ENCODE results near the gene FYB1.

The FYB1 gene

DNA sequence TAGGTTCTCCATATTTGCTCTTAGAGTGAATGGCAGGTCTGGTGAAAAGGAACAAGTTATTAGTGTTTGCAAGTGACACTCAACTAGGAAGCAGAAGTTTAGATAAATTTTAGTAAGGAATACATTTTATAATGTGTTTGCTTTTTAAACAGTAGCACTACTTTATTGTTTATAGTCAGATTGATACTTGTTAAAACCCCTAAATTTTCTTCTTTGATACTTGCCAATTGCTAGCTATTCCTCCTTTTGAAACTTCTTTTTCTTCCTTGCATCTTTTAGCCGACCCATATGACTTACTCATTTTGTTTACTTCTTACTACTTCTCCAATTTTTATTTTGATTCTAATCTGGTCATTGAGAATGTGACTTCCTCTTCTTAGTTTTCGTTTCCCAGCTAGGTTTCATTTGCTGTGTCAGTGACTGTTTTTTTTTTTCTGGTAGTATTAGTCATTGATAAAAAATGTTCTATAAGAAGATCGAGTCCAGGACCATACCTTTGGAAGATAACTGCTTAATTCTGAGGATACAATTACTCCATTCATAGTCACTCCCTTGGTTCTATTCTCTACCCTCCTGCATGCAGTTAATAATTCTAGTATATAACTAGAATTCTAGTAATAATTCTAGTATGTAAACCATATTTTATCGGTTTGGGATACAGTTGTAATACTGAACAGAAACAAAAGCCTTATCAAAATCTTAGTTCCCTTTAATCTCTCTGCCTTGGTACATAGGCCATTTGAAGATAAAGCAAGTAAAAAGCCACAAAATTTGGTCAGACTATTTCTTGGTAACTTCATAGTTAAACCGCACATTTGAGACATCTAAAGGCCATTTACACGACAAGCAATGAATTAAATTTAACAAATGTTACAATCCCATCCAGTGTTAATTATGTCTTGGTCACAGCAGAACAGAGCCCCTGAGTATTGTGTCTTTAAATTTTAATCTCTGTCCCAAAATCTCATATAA lies 142.3 kb downstream of the FYB1 start:
- no peak for DNase-seq

- DNase-seq, result no peak
These were observed 143.1 kb downstream of the FYB1 start for GRCh38 chr5:39076101-39076756.

- DNase-seq, result peak; percentile 92
These were observed 145.1 kb downstream of the FYB1 start, which contains the start of gene RICTOR for GRCh38 chr5:39074017-39074814. Gene RICTOR (minus strand): TSS chr5:39074399. CDS start chr5:39074377, 22 bp downstream.

- no peak for DNase-seq
These were observed 145.7 kb downstream of the FYB1 start for GRCh38 chr5:39073767-39074016.

DNA sequence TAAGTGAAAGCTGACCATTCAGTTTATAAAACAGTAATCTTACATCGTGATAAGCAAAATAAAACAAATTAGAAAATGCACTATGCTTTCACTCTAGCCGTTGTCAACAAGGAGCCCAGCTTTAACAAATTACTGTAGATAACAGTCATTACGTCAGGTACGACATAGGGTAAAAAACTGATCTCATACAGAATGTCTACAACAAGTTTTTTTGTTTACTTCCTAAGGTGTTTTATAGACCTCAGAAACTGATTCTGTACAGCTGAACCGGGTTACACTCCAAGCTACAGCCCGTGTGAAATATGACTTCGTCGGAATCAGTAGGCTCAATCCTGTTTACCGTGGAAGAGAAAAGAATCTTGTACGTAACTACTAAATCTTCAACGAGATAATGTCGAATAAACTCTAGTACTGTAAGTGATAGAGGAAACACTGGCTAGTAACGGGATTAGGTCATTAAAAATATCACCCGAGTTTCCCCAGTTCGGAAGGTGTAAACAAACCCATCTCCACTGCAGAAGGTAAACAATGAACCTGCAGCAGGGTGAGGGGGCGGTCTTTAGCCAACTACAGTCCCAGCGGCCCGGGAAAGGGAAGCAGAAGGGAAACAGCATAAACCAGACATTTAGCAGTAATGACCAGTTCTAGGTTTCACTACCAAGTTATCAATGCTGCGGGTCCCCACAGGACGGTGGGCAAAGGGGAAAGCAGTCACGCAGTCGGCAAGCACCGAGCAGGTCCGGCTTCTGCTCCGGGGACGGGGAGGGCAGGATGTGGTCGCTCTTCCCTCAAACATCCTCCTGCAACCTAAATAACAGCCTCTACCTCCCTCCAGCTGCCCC lies 146.2 kb downstream of the FYB1 start:
- DNase-seq, result peak; percentile 91

DNA sequence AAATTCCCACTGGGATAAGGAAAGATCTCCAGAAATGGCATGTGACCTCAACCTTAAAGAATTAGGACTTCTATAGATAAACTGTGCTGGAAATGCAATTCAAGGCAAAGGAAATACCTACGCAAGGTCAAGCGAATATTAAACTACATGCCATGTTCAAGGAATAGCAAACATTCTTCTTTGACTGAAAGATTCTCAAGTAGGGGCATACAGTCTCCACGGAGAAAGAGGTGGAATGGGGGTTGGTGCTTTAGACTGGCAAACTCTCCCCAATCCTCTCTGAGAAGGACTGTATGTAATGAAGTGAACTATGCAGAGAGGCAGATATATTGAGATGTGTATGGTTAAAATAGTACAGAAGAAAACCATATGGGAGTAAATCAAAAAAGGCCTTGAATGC lies 151.3 kb downstream of the FYB1 start:
- DNase-seq, result no peak

DNA sequence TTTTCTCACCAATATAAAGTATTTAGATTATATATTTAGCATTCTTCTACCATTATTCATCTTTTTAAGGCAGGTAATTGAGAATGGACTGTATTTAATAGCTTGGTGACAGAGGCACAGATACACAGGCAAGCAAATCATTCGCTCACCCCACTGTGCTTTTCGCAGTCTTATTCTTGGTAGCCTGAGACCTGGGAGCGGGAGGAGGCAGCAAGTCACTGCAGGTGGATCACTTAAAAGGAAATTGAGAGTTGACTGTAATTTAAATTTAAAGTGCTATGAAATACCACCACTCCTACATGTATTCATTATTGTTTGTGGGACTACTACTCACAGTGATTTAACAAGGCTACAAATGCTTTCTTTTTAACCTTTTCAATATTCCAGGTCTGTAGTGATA lies 154.9 kb downstream of the FYB1 start:
- no peak for DNase-seq

DNA sequence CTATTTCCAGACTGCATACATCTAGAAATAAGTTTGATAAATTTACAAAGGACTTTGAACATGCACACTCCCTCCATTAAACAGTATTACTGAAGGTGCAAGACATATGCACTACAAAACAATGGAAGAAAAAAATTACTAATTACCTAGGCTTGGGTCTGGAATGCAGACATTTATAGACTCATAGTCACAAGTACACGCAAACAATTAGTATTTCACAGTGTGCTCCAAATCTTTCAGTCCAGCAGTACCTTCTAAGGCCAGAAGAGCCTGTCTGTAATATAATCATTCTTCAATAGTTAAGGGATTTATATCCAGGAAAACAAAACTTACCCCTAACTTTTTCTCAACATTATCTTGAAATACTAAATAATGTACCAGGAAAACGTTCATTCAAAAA lies 156.3 kb downstream of the FYB1 start:
- DNase-seq, result no peak

DNA sequence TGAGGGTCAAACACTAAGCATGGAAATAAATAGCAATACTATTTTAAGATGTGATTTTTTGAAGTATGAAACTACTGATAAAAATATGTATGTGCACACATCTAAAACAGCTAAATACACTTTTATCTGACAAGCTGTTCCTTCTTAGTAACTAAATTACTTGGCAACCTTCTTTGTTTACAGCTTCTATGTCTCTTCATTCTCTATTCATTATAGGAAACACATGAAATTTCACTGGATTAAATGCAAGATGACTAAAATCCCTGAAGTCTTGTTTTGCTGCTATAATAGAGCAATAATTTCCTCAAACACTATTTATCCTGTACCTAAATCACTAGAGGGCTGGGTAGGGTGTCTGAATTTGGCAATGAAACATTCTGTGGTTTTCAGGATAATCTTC lies 156.8 kb downstream of the FYB1 start:
- DNase-seq, result no peak

GRCh38 chr5:39062104-39062503 lies 157.3 kb downstream of the FYB1 start:
- no peak for DNase-seq

GRCh38 chr5:39059064-39059463 lies 160.3 kb downstream of the FYB1 start:
- DNase-seq, result no peak

DNA sequence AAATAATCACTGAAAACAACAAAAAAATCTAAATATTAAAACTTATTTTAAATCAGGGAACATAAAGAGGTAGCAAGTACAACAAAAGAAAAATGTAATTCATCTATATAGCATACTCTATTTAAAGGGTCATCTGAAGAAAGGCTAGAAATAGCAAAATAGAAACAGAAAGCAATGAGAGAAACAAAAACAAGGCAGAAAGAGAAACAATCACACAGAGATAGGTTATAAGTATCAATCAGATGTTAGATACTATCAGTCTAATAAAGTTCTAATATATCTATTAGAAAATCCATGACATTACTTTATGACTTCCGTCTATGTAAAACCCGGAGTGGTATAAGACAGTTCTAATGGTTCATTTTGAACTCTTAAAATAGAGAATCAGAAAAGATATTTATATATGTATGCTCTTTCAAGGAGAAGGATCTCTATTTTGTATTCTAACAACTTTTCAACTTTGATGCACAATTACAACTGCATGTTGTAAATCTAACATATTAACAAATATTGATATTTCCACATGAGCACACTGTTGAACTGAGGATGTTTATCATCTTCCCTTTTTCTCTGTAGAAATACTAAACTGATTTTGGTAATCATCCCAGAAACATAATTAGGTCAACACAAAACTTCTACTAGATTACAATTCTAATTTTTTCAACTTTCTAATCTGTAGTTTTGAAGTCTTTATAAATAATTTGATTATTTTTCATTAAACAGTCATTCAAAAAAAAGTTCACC lies 161.0 kb downstream of the FYB1 start:
- DNase-seq, result no peak

DNA sequence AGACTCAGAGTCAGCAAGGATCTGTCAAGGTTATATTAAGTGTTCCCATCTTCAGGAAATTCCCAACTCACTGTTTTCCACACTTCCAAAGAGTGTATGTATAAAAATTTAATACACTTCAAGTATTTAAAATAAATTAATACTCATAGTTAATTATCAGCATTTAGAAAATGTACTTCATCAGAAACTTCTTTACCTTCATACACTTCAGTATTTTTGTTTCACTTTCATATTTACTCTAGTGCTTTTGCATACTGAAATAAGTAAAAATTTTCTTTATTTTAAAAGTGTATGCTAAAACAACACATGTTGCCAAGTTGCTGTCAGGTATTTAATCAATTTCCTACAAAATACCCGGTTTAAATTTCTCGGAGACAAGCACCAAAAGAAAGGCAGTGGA lies 161.6 kb downstream of the FYB1 start:
- no peak for DNase-seq

- no peak for DNase-seq
These were observed 163.5 kb downstream of the FYB1 start for GRCh38 chr5:39055768-39056398.
